NOMO-1 (cell line): Measurements from ENCODE around the gene TGFBR3.

Source experiments
- DNase-seq, 2 experiments: peaks; one replicate each; lab custom pipeline; 2025; ENCODE audit not compliant: unreplicated experiment in 2 of 2; lab: John Stamatoyannopoulos, UW

Gene TGFBR3

GRCh38 chr1:91885716-91886506, at the start of gene TGFBR3:
TSS of gene TGFBR3 (minus strand) at chr1:91886151. CDS start at chr1:91861531, 24,620 bp downstream.
- peak in 1 of 2 experiments; percentile 34 for DNase-seq

- DNase-seq = peak in 1 of 2 experiments; percentile 16
Measured at GRCh38 chr1:91929250-91929649, 43.3 kb upstream of the TGFBR3 start.

GRCh38 chr1:91928026-91928425, 42.1 kb upstream of the TGFBR3 start:
- DNase-seq = no peak

- DNase-seq = no peak
Measured at GRCh38 chr1:91925644-91926435, 39.9 kb upstream of the TGFBR3 start.

- DNase-seq = no peak
Measured at GRCh38 chr1:91924146-91924545, 38.2 kb upstream of the TGFBR3 start.

GRCh38 chr1:91919962-91920361, 34.0 kb upstream of the TGFBR3 start:
- no peak for DNase-seq

- DNase-seq = no peak
Measured at GRCh38 chr1:91916811-91917460, 31.0 kb upstream of the TGFBR3 start.

GRCh38 chr1:91916046-91916445, 30.1 kb upstream of the TGFBR3 start:
- DNase-seq = no peak

- DNase-seq = no peak
Measured at GRCh38 chr1:91913018-91913417, 27.1 kb upstream of the TGFBR3 start.

- DNase-seq = no peak
Measured at GRCh38 chr1:91912266-91912665, 26.3 kb upstream of the TGFBR3 start.

- no peak for DNase-seq
Measured at GRCh38 chr1:91901231-91901630, 15.3 kb upstream of the TGFBR3 start.

GRCh38 chr1:91900562-91900961, 14.6 kb upstream of the TGFBR3 start:
- no peak for DNase-seq

- no peak for DNase-seq
Measured at GRCh38 chr1:91897016-91897415, 11.1 kb upstream of the TGFBR3 start.

- DNase-seq = no peak
Measured at GRCh38 chr1:91895832-91896556, 10.0 kb upstream of the TGFBR3 start.

- no peak for DNase-seq
Measured at GRCh38 chr1:91894036-91894761, 8.2 kb upstream of the TGFBR3 start.

- no peak for DNase-seq
Measured at GRCh38 chr1:91891969-91892368, 6.0 kb upstream of the TGFBR3 start.

GRCh38 chr1:91891454-91891853, 5.5 kb upstream of the TGFBR3 start:
- peak in 1 of 2 experiments; percentile 41 for DNase-seq

- no peak for DNase-seq
Measured at GRCh38 chr1:91889717-91890459, 3.9 kb upstream of the TGFBR3 start.

GRCh38 chr1:91885213-91885715, 687 bp downstream of the TGFBR3 start:
- no peak for DNase-seq
